Activated naive CD4-positive, alpha-beta T cell treated with anti-CD3 and anti-CD28 coated beads, Interleukin-2, amount 50 U/mL, for 24 hours (primary cell): Measurements from ENCODE around the gene OR6A2.
"Not testable (repeated sequence)": the region's sequence is repeated elsewhere in the genome, so short reads cannot be mapped to it uniquely, and the experiment has no call there.

Experiments used
- H3K27ac Mint-ChIP-seq: one replicate; pipeline ENCODE4 v1.8.0; 2021; ENCODE audit warnings: mild to moderate bottlenecking, mixed read lengths
- H3K27me3 Mint-ChIP-seq: one replicate; pipeline ENCODE4 v1.8.0; 2021; ENCODE audit warnings: mixed read lengths
- H3K36me3 Mint-ChIP-seq: one replicate; pipeline ENCODE4 v1.8.0; 2021; ENCODE audit warnings: mixed read lengths
- H3K4me1 Mint-ChIP-seq: one replicate; pipeline ENCODE4 v1.8.0; 2021; ENCODE audit warnings: mixed read lengths
- H3K4me3 Mint-ChIP-seq: one replicate; pipeline ENCODE4 v1.8.0; 2021; ENCODE audit warnings: mild to moderate bottlenecking, mixed read lengths
- H3K9me3 Mint-ChIP-seq: one replicate; pipeline ENCODE4 v1.8.0; 2021; ENCODE audit warnings: mixed read lengths

The OR6A2 gene

DNA sequence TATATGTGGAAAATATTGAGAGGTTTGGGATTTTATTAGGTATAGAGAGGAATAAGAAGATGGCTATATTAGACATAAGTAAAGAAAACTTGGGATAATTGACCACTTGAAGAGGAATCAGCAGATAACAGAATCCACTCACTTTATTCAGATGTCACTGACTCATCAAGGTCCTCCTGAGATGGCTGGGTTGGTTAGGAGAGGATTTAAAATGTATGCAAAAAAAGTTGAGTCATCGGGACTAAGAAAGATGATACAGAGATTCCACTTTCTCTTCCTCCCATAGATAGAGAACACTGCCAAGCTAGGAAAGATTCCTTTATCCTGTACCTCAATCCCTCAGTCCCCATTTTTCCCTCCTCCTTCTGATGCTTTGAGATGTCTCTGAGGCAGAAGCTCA lies at the start of gene OR6A2:
TSS of gene OR6A2 (minus strand) at position 288 of the 400 bp plus-strand sequence. CDS start 3,981 bp downstream, outside the sequence.
- no peaks in the 10 kb centered on the region for H3K4me1 Mint-ChIP-seq
- H3K9me3 Mint-ChIP-seq: peaks cover 16% of the 10 kb centered on the region

DNA sequence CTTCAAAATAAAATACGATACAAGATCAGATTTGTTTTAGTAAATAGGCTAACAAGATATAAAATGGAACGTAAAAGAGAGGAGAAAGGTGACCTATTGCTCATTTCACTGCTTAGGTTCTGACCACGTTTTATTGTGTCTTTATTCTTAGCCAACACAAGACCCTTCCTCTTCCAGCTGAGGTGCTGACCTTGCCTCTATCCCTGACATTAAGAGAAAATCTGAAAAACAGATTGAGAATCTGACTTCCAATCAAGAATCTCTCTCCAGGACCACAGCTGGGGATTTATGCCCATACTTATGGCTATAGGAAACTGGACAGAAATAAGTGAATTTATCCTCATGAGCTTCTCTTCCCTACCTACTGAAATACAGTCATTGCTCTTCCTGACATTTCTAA lies 45.9 kb upstream of the OR6A2 start, which contains the start of gene OR10A5:
TSS of gene OR10A5 (plus strand) at position 301 of the 400 bp plus-strand sequence. CDS start at position 301, 0 bp downstream.
- H3K27me3 Mint-ChIP-seq: peaks cover 23% of the 10 kb centered on the region
- no peaks in the 10 kb centered on the region for H3K4me1 Mint-ChIP-seq
- H3K4me3 Mint-ChIP-seq: no peak within 1 kb of the TSS
- no peaks in the 10 kb centered on the region for H3K36me3 Mint-ChIP-seq
- no peaks in the 10 kb centered on the region for H3K9me3 Mint-ChIP-seq
- H3K27ac Mint-ChIP-seq: no peak within 1 kb of the TSS

More for the DNA sequence above, at the start of gene OR6A2:
- H3K36me3 Mint-ChIP-seq: peaks cover 3% of the 10 kb centered on the region
- no peak within 1 kb of the TSS for H3K27ac Mint-ChIP-seq
- H3K4me3 Mint-ChIP-seq: no peak within 1 kb of the TSS
- H3K27me3 Mint-ChIP-seq: peaks cover 5% of the 10 kb centered on the region

DNA sequence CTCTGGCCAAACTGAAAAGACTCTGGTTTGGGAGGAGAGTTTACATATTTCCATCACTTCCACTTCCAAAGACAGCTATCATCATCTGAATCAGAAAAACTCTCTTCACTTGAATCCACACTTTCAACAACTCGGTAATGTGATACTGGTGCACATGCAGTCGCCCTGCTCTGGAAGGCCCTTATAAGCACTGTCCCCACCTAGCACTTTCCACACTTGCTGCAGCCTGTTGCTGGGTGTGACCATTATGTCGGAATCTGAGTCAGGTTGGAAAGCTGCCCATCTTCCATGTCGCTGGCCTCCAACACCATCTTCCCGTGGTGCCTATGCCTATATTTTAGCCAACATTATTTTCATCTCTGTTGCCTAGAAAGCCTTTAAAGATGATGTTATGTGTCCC lies 44.9 kb upstream of the OR6A2 start:
- H3K4me1 Mint-ChIP-seq: no peaks in the 10 kb centered on the region
- H3K36me3 Mint-ChIP-seq: no peaks in the 10 kb centered on the region
- no peak overlapping the region for H3K4me3 Mint-ChIP-seq
- no peak overlapping the region for H3K27ac Mint-ChIP-seq
- H3K27me3 Mint-ChIP-seq: peaks cover 25% of the 10 kb centered on the region
- H3K9me3 Mint-ChIP-seq: no peaks in the 10 kb centered on the region

DNA sequence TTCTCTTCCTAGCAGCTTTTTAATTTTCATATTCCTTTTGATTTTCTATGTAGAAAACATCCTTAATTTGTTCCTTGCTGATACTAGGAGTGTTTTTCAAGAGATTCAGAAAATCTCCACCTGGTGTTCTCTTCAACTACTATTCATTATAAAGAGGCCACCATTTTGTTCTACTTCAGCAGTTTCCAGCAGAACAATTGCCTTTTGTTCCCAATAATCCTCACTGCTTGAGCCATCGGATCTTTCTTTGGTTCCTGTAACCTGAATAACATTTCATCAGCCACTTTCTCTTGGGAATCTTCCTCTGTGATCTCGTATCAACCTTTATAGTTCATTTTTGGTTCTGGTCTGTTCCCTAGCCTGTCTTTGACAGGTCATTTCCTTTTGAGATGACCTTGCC lies 44.2 kb upstream of the OR6A2 start:
- Mint-ChIP-seq H3K27ac (no peak overlapping the region), H3K36me3 (no peaks in the 10 kb centered on the region), H3K4me3 (no peak overlapping the region), H3K27me3 (peaks cover 24% of the 10 kb centered on the region), H3K9me3 (no peaks in the 10 kb centered on the region), H3K4me1 (no peaks in the 10 kb centered on the region)

DNA sequence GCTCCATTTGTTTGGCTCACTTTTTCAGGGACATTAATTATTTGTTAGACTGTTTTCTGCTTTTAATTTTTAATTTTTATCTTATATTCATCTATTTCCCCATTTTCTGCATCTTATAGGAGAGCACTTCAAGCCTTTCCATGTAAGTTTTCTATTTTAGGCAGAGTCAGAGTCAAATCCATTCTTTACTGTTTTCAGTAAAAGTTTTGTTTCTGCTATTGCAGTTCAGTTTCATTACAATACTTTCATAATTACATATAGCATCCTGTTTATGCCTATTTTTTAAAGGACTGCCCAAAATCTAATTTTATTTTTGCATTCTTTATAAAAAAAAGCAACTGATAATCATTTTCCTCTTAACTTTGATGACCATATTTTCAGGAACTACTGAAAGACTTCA lies 42.2 kb upstream of the OR6A2 start:
- Mint-ChIP-seq H3K4me1 (no peaks in the 10 kb centered on the region), H3K4me3 (no peak overlapping the region), H3K27ac (no peak overlapping the region), H3K27me3 (peaks cover 19% of the 10 kb centered on the region), H3K9me3 (no peaks in the 10 kb centered on the region), H3K36me3 (no peaks in the 10 kb centered on the region)

DNA sequence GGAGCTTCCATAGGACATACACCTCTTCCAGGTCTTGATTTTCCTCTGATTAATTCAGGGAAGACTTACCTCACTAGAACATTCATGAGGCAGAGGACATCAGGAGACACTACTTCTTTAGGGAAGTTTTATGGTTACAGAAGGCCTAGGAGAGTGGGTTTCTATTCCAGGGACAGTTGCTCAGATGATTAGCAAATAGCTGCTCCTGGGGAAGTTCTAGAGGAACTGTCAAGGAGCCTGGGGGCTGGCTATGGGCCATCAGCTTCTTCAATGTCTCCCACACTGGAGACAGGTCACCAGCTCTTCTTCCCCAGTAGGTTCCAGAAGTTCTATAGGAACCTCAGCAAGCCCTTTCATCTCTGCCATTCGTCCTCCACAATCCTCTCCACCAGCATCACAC lies 34.5 kb upstream of the OR6A2 start:
- no peaks in the 10 kb centered on the region for H3K36me3 Mint-ChIP-seq
- H3K27me3 Mint-ChIP-seq: peaks cover 2% of the 10 kb centered on the region
- H3K27ac Mint-ChIP-seq: no peak overlapping the region
- H3K4me1 Mint-ChIP-seq: no peaks in the 10 kb centered on the region
- no peak overlapping the region for H3K4me3 Mint-ChIP-seq
- H3K9me3 Mint-ChIP-seq: no peaks in the 10 kb centered on the region

DNA sequence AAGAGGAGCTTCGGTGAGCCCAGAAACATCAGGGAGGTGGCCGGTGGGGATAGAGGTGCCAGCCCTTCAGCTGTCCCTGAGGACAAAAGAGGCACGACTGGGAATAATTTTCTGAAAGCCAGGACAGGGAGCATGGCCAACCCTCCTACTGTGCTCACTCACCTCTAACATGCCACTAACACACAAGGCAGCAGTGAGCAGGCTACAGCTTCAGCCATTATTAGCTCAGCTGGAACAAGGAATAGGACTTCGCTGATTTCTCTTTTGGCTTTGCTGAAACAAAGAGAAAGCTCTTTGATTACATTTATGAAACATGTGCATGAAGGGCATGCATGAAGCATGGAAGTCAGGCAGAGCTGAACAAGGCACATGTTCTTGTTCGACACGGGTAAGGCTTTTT lies 33.9 kb upstream of the OR6A2 start:
- Mint-ChIP-seq H3K9me3 (no peaks in the 10 kb centered on the region), H3K27ac (no peak overlapping the region), H3K4me1 (no peaks in the 10 kb centered on the region), H3K36me3 (no peaks in the 10 kb centered on the region), H3K27me3 (peaks cover 6% of the 10 kb centered on the region), H3K4me3 (no peak overlapping the region)

DNA sequence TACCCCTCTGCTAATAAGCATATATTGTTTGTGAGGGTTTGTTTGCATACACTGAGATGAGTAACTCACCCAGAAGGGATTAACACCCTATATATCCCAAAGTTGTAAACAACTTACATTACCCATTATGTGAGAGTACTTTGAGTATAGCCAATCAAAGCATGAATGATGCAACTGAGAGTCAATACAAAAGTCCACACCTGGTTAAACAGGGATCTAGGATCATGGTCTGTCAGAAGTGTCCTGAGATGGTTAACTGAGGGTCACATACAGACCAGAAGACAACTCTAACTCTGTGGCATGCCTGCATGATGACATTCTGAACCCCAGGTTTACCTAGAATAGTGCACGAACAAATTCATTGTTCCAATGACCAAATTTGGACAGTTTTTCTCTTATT lies 28.6 kb upstream of the OR6A2 start:
- H3K4me3 Mint-ChIP-seq: no peak overlapping the region

DNA sequence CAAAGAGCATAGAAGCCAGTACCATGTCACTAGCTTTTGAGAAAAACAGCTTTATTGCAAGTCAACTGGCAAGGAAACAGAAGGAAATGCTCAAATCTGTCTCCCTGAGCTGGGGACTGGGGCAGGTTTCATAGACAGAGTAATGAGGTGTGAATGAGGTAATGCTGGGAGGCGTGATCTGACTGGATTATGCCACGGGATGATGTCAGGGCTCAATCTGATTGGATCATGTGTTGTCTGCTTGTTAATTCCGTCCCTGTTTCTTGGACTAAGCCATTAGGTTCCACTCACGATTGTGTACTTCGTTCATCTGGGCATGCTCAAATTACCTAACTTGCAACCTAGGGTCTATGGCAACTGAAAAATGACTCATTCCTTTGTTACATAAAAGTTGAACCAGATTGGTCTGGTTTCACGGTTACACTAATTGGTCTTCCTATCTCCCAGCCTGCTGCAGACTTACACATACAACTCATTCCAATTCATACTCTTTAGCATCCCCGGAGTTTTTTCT lies 25.8 kb upstream of the OR6A2 start:
- H3K4me1 Mint-ChIP-seq: no peaks in the 10 kb centered on the region
- no peaks in the 10 kb centered on the region for H3K36me3 Mint-ChIP-seq
- H3K4me3 Mint-ChIP-seq: no peak overlapping the region
- peaks cover 9% of the 10 kb centered on the region for H3K27me3 Mint-ChIP-seq
- H3K9me3 Mint-ChIP-seq: no peaks in the 10 kb centered on the region
- H3K27ac Mint-ChIP-seq: no peak overlapping the region

More for the DNA sequence above, 28.6 kb upstream of the OR6A2 start:
- H3K36me3 Mint-ChIP-seq: no peaks in the 10 kb centered on the region
- H3K27ac Mint-ChIP-seq: no peak overlapping the region
- no peaks in the 10 kb centered on the region for H3K4me1 Mint-ChIP-seq
- no peaks in the 10 kb centered on the region for H3K9me3 Mint-ChIP-seq
- peaks cover 5% of the 10 kb centered on the region for H3K27me3 Mint-ChIP-seq

DNA sequence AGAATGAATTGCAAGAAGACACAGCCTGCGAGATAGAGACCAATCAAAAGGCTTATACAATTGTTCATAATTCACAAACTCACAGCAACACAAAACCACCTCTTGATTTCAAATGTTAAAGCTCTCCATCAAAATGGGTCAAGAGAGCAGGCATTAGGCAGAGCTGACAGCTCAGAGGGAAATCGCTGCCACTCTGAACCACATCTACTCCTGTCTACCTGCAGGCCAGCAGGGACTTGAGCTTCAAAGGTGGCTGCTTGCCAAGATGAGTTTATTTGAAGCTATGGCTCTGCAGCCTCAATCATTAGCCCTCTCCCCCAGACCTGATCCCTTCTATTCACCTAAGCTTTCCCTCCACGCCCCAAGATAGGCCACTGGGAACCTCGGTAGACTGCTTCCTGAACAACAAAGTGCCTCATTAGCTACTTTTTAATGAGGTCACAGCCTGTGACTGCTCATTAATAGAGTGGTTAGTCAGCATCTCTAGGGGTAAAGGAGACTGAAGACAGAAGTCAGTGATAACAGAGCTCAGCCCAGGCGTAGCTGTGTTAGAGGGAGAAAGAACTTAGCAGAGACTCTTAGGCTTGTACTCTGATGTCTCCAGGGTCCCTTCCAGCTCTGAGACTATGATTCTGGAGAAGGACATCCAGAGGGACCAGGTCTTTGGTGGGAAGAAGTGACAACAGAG lies 24.8 kb upstream of the OR6A2 start:
- H3K36me3 Mint-ChIP-seq: no peaks in the 10 kb centered on the region
- no peaks in the 10 kb centered on the region for H3K4me1 Mint-ChIP-seq
- no peak overlapping the region for H3K27ac Mint-ChIP-seq
- H3K27me3 Mint-ChIP-seq: peaks cover 14% of the 10 kb centered on the region
- no peak overlapping the region for H3K4me3 Mint-ChIP-seq
- no peaks in the 10 kb centered on the region for H3K9me3 Mint-ChIP-seq

DNA sequence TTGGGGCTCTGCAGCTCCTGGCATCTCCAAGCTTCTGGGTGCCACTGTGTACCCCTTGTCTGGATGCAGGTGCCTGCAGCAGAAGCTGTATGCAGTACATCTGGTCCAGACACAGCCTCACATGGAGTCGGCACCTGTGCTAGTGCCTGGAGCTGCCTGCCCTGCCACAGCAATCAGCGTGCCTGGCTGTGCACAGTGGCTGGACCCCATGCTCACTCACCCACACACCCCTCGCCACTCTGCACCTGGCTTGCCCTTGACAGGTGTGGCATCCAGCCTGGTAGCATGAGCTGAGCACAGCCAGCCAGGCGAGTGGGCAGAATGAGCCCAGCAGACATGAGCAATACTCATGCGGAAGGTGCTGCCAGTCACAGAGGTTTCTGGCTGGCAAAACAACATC lies 19.5 kb upstream of the OR6A2 start:
- H3K4me1 Mint-ChIP-seq: no peaks in the 10 kb centered on the region
- no peaks in the 10 kb centered on the region for H3K9me3 Mint-ChIP-seq
- H3K4me3 Mint-ChIP-seq: no peak overlapping the region
- peaks cover 15% of the 10 kb centered on the region for H3K27me3 Mint-ChIP-seq
- no peaks in the 10 kb centered on the region for H3K36me3 Mint-ChIP-seq
- no peak overlapping the region for H3K27ac Mint-ChIP-seq

DNA sequence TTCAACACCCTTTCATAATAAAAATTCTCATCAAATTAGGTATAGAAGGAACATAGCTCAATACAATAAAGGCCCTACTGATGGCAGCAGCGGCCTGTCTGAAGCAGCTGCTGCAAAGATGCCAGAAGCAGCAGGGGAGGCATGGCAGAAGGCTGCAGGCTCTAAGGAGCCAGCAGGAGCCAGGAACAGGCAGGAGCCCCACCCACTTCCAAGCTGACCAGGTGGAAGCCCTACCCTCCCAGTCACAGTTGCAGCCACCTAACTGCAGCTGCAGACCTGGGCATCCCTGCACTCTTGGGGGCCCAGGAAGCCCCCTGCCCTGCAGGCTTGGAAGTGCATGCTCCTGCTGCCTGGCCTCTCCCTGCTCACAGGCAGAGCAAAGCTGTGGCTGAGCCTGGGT lies 18.2 kb upstream of the OR6A2 start:
- Mint-ChIP-seq H3K27ac (no peak overlapping the region), H3K9me3 (no peaks in the 10 kb centered on the region), H3K36me3 (no peaks in the 10 kb centered on the region), H3K4me3 (no peak overlapping the region), H3K4me1 (no peaks in the 10 kb centered on the region), H3K27me3 (peaks cover 17% of the 10 kb centered on the region)

DNA sequence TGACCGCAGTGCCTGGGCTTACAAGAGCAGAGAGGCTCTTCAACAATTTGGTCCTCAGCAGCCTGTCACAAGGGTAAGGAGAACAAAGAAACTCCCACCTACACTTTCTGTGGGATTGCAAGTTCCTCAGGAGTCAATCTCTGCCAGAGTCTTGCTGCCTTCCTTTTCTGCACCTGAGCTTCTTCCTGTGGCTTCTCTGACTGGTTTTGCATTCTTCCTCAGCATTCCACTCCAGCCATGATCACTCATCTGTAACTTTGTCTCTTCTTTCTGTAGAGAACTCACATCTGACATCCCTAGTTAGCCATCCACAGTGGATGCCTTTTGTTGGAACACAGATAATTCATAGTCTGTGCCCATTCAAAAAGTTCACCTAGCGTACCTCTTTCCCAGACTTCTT lies 14.2 kb upstream of the OR6A2 start:
- H3K4me3 Mint-ChIP-seq: no peak overlapping the region
- no peaks in the 10 kb centered on the region for H3K36me3 Mint-ChIP-seq
- no peaks in the 10 kb centered on the region for H3K9me3 Mint-ChIP-seq
- H3K4me1 Mint-ChIP-seq: no peaks in the 10 kb centered on the region
- peaks cover 25% of the 10 kb centered on the region for H3K27me3 Mint-ChIP-seq
- H3K27ac Mint-ChIP-seq: no peak overlapping the region

DNA sequence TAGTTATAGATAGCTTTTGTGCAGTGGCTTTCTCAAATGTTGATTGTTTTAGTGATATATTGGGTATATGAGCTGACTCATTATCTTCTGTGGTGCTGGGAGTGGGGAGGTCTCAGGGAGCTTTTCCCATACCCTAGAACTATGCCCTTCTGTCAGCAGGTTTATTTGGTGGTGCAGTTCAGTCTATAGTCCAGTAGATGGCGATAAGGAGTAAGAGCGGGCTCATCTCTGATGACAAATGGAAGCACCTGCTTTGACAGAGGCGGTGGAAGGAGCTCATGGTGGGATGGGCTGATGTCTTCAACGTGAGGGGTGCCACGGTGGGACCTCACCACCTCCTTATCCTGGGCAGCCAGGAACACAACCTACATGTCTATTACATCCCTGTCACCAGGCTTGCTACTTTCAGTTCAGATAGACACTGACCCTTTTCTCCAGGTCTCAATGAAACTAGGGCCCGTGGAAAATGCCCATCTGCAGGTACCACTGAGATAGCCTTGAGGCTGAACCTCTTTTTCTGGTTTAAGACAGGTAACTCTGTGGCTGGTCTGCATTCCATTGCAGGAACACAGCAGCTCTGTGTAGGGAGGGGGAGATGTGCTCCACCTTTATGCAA lies 13.0 kb upstream of the OR6A2 start:
- H3K4me1 Mint-ChIP-seq: no peaks in the 10 kb centered on the region

DNA sequence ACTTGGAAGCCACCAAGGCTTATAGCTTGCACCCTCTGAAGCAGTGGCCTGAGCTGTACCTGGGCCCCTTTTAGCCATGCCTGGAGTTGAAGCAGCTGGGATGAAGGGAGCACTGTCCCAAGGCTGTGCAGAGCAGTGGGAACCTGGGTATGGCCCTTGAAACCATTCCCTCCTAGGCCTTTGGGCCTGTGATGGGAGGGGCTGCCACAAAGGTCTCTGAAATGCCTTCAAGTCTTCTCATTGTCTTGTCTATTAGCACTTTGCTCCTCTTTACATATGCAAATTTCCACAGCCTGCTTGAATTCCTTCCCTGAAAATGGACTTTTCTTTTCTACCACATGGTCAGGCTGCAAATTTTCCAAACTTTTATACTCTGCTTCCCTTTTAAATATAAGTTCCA lies 1.6 kb upstream of the OR6A2 start:
- H3K4me1 Mint-ChIP-seq, H3K27me3 Mint-ChIP-seq, H3K27ac Mint-ChIP-seq, H3K4me3 Mint-ChIP-seq, H3K36me3 Mint-ChIP-seq: not testable (repeated sequence)
- H3K9me3 Mint-ChIP-seq: peaks cover 16% of the 10 kb centered on the region

More for the DNA sequence above, 13.0 kb upstream of the OR6A2 start:
- H3K4me3 Mint-ChIP-seq: no peak overlapping the region
- peaks cover 28% of the 10 kb centered on the region for H3K27me3 Mint-ChIP-seq
- H3K27ac Mint-ChIP-seq: no peak overlapping the region
- H3K9me3 Mint-ChIP-seq: no peaks in the 10 kb centered on the region
- H3K36me3 Mint-ChIP-seq: no peaks in the 10 kb centered on the region

DNA sequence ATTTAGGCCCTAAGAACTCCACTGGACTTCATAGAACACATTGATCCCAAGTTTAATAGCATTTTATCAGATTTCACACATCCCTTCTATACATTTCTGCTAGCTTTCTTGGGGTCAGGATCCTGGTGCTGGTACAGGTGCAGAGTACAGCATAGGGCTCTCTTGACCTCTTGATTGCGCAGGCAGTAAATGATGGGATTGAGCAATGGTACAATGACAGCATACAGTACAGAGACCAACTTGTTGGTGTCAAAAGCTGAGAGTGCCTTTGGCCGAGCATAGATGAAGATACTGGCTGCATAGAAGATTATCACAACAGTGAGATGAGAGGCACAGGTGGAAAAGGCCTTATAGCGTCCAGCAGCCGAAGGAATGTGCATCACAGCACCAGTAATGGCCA lies 4.8 kb downstream of the OR6A2 start:
- Mint-ChIP-seq H3K27ac (no peak overlapping the region), H3K4me1 (no peaks in the 10 kb centered on the region), H3K36me3 (no peaks in the 10 kb centered on the region), H3K27me3 (no peaks in the 10 kb centered on the region), H3K4me3 (no peak overlapping the region), H3K9me3 (no peaks in the 10 kb centered on the region)
